ENCODE results near the gene DUSP10.

DNA sequence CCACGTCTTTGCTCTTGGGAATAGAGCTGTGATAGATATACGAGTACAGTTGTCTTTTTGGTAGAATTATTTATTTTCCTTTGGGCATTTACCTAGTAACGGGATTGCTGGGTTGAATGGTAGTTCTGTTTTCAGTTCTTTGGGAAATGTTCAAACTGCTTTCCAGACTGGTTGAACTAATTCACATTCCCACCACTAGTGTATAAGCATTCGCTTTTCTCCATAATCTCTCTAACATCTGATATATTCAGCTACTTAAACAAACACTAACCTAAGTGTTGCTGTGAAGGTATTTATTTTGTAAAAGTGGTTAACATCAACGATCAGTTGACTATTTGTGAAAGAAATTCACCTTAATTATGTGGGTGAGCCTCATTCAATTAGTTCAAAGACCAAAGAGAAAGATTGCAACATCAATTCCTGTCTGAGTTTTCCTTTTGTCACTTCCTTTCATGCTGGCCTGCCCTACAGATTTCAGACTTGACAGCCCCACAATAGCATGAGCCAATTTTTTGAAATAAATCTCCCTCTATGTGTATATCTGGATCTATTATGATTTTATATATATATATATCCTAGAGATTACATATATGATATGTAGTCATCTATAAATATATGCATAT lies 26.7 kb upstream of the DUSP10 start:
- TF ChIP-seq, protein P1, sequence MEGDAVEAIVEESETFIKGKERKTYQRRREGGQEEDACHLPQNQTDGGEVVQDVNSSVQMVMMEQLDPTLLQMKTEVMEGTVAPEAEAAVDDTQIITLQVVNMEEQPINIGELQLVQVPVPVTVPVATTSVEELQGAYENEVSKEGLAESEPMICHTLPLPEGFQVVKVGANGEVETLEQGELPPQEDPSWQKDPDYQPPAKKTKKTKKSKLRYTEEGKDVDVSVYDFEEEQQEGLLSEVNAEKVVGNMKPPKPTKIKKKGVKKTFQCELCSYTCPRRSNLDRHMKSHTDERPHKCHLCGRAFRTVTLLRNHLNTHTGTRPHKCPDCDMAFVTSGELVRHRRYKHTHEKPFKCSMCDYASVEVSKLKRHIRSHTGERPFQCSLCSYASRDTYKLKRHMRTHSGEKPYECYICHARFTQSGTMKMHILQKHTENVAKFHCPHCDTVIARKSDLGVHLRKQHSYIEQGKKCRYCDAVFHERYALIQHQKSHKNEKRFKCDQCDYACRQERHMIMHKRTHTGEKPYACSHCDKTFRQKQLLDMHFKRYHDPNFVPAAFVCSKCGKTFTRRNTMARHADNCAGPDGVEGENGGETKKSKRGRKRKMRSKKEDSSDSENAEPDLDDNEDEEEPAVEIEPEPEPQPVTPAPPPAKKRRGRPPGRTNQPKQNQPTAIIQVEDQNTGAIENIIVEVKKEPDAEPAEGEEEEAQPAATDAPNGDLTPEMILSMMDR (IDR thresholded peaks at IDR 0.05; ENCODE audit: insufficient read depth, low read length, poor library complexity, severe bottlenecking) = no peak
- TF ChIP-seq EZH2phosphoT487 (conservative IDR thresholded peaks at IDR 0.05; ENCODE audit: low read length) = no peak
